ENCODE measurements around the gene SYCP3.
"Not testable (repeated sequence)": the region's sequence is repeated elsewhere in the genome, so short reads cannot be mapped to it uniquely, and the experiment has no call there.

SYCP3 gene

DNA sequence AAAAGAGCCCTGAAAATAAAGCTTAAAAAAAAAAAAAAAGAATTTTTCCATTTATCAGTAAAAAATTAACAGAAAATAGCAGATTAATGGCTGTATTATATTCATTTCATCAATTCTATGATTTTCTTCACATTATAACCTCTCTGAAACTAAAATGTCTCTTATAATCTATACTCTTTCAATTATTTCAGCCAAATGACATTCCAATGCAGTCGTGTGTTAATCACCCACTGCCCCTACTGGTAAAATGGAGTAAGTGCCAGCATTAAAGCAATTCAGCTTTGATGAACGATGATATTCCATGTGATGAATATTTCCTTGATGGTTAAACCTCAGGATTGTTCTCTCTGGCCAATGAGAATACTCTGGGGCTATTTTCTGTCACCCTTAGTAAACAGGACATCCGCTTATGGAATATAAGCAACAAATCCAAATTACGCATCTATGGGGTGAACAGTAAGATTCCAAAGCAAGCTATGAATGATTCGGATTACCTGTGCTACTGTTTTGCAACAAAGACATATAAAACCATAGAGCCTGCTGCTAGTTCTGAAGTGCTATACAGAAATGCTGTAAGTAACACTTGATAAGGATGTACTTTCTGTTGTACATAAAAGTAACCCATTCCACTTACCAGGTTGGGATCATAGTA, 20.3 kb upstream of the SYCP3 start:
- DNase-seq = no peak

DNA sequence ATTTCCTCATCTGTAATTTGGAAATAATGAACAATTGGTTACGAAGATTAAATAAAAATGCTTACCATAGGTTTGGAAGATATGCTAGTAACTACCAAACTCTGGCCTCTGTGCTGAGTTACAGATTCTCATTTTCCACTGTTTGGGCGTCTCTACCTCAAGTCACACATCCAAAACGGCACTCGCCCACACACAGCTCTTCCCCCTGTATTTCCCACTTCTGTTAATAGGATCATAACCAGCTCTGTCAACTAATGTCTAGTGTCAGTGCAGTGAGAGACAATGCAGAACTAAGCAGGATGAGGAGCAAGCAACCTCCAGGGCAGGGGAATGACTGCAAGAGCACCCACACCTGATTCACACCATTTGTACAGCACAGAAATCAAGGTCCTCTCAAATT, 10.9 kb upstream of the SYCP3 start:
- no peak for DNase-seq

- DNase-seq = no peak
Measured at GRCh38 chr12:101749657-101750056, 10.4 kb upstream of the SYCP3 start.

DNA sequence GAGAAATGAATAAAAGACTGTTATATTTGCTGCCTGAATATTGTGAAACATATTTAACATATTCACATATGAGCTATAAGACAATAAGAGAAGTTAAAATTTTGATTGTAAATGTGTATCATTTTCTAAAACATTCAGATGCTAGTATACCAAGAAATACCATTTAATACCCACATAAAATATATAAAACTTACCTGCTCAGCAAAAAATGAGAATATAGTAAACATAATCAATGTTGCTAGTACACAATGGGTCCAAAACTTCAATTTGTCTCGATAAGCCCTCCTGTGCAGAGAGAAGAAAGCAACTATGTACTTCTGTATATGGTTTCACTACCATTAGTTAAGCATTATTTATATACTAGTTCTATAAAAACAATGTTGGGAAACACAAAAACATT, 9.6 kb upstream of the SYCP3 start:
- no peak for DNase-seq

- DNase-seq = no peak
Measured at GRCh38 chr12:101747697-101748096, 8.4 kb upstream of the SYCP3 start.

- DNase-seq = no peak
Measured at GRCh38 chr12:101746661-101747060, 7.4 kb upstream of the SYCP3 start.

- DNase-seq = no peak
Measured at GRCh38 chr12:101746196-101746595, 6.9 kb upstream of the SYCP3 start.

GRCh38 chr12:101745481-101745880, 6.2 kb upstream of the SYCP3 start:
- no peak for DNase-seq

DNA sequence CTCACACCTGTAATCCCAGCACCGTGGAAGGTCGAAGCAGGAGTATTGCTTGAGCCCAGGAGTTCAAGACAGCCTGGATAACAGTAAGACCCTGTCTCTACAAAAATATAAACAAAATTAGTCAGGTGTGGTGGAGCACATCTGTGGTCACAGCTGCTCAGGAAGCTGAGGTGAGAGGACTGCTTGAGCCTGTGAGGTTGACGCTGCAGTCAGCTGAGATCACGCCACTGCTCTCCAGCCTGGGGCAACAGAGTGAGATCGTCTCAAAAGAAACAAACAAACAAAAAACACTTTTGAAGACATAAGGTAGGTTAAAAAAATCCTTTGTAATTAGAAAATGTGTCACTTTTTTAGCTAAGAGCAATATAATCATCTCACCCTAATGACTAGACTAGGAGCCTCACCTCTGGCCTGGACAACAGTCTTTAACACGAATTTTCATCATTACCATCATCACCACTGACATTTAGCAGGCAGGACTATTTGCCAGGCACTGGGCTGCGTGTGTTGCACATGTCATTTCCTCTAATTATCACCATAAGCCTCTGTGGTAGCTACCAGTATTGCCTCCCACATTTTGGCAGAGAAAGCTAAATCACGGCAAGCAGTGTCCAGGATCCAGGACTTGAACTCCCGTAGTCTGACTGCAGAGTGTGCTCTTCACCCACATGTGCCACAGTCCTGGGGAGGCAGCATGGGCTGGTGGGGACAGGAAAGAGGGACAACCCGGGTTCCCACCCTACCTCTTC, 4.6 kb upstream of the SYCP3 start:
- DNase-seq = no peak

GRCh38 chr12:101743242-101743641, 4.0 kb upstream of the SYCP3 start:
- DNase-seq = no peak

DNA sequence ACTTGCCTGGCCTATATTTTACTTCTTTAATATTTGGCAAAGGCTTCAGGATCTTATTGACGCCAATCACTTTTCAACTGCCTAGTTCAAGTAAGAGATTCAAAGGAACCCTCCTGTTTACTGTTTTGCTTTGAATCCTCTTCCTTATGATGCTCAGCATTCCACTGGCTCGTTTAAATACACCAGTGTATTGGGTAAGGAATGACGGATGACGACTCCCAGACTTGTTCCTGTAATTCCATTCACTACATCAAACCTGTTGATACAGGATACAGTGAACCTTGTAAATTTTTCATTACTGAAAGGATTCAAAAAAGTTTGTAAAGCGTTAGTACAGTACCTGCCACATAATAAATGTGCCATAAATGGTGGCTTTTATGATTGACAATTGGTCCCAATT, 1.7 kb upstream of the SYCP3 start:
- no peak for DNase-seq

DNA sequence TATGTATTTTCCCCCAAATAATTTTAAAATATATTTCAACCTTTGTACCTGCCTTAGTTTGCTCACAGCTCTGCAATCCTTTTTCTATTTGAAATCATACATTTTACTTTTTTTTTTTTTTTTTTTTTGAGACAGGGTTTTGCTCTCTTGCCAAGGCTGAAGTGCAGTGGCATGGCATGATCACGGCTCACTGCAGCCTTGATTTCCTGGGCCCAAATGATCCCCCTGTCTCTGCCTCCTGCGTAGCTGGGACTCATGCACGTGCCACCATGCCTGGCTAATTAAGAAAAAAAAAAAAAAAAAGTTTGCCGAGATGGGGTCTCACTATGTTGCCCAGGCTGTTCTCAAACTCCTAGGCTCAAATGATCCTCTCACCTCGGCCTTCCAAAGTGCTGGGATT, 1.3 kb upstream of the SYCP3 start:
- no peak for DNase-seq

- DNase-seq = no peak
Measured at GRCh38 chr12:101737476-101737875, 1.8 kb downstream of the SYCP3 start.

GRCh38 chr12:101734482-101734881, 4.8 kb downstream of the SYCP3 start:
- not testable (repeated sequence) for DNase-seq

GRCh38 chr12:101733166-101733565, 6.1 kb downstream of the SYCP3 start:
- DNase-seq = no peak

GRCh38 chr12:101732318-101732717, 6.9 kb downstream of the SYCP3 start:
- no peak for DNase-seq

DNA sequence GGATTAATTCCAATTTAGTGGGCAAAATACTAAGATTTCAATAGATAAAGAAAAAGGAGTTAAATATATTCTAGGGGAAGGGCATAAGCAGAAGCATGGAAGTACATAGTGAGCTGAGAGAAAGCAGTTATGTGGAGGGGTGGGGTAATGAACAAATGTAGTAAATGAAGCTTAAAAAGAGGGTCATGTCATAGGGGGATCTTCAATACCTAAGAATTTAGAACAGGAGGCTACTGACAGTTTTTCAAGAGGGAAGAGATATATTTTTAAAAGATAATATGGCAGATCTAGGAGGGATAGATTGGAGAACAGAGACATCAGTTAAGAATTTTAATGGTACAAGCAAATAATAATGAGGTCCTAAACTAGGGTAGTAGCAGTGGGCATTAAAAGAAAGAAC, 9.4 kb downstream of the SYCP3 start:
- DNase-seq = no peak

GRCh38 chr12:101727098-101727497, 12.2 kb downstream of the SYCP3 start:
- DNase-seq = no peak

DNA sequence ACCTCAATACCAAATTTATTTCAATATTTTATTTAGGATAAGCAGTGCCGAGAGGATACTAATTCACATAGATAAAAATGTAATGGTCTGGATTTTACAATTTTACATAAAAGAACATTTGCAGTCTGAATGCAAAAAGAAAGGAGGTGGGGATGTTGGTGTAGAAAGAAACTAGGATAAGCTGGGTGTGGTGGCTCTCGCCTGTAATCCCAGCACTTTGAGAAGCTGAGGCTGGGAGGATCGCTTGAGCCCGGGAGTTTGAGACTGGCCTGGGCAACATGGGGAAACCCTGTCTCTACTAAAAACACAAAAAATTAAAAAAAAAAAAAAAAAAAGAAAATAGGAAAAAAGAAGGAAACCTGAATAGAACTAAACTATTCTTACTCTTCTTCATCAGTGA, 16.9 kb downstream of the SYCP3 start:
- DNase-seq = no peak

DNA sequence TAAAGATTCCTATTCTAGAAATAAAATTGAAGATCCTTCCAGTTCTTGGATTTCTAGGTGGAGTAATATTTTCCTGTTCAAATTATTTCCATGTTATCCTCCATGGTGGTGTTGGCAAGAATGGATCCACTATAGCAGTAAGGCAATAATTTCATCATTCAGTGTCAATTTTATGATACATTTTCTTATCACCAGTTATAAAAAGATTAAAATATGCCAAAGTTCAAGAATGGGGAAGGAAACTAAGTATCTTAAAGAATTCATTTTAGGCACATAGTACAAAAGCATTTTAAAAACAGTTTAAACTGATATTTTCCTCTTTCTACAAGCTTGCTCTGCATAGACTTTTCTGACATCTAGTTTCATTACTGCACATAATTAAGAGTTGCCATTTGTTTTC, 19.1 kb downstream of the SYCP3 start:
- DNase-seq = no peak

DNA sequence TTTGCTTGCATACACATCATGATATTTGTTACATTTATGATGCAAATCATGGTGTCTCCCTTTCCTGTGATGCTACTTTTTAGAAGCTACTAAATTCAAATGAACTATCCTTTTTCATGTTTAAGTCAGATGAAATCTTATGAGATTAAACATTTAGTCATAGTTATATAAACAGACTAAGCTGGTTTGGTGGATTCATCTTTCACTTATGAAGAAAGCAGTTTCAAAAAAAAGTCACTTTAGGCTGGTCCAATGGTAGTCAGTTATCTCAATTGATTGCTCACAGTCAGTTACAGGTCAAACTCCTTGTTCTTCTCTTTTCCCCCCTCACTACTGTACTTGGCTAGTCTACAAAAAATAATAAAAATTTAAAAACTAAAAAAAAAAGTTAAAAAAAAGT, 19.7 kb downstream of the SYCP3 start:
- no peak for DNase-seq

DNA sequence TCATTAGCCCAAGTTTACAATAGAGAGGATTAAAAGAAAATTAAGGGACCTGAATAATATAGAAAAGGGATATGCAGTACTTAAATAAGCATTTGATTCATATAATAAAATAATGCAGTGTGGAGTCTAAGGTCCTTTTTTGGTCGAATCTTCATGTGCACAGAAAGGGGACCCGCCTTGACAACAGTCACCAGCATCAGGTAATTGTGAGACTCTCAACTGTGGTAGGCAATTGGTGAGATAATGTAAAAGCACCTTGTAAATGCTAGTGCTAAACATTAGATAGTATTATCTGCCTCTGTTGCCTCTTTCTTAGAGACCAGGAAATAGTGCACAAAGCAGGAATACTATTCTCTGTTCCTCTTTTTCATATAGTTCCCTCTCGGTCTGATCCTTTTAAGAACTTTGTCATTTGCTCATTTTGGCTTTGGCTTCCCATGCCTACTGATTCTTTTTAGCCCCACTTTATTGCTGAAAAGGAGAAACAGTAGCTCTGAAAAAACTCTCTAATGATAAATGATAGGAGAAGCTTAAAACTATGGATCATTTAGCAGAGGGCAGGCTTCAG, 24.3 kb downstream of the SYCP3 start:
- no peak for DNase-seq

DNA sequence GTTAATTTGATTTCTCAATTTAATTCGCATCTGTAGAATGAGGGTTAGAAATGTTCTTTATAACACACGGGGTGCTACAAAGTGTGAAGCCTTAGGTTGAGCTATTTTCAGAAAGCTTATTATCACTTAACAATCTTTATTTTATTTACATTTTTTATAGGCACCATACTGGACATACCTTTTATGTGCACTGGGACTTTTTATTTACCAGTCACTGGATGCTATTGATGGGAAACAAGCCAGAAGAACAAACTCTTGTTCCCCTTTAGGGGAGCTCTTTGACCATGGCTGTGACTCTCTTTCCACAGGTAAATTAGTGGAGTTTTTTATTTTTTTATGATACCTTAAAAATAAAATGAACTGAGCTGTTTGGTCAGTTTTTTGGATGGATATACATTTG, 25.3 kb downstream of the SYCP3 start:
- DNase-seq = no peak

DNA sequence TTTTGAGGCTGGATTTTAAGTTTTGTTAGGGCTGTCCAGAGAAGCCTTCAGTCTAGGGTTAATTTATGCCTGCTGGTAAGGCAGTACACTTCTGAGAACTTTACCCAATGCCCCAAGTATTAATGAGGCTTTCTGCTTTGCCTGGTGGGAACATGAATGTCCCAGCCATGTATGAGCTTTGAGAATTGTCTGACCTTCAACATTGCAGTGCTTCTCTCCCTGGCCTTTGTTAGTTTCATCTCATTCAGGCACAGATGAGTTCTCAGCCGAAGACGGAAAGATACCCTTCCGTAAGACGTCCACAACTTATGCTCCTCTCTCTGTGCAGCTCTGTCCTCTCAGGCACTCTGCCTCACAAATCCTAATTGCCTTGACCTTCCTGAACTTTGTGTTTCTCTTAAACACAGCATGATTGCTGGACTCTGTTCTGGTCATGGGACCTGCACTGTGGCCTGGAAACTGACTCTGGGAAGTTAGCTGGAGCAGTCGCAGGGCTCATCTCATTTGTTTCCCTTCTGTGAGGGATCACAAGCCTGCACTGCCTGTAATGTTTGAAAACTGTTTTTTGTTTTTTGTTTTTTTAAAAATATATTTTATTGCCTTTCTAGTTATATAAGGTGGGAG, 26.1 kb downstream of the SYCP3 start:
- no peak for DNase-seq
